Measurements from ENCODE around the gene ATP2A1.
"Not testable (repeated sequence)": the region's sequence is repeated elsewhere in the genome, so short reads cannot be mapped to it uniquely, and the experiment has no call there.

ATP2A1 gene

DNA sequence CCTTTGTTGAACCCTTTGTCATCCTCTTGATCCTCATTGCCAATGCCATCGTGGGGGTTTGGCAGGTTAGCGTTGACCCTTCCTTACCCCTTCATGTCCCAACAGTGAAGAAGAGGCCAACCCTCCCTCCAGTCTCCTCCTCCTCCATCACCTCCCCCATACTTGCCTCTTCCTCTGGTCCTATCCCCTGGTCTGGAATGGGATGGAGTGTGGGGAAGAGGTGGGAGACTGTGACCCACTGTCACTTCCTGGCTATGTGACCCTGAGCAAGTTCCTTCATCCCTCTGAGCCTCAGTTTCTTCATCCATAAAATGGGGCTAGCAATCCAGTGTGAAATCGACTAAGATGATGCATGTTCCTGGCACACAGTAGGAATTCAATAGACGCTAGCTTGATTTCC, 2.7 kb downstream of the ATP2A1 start:
- no peak for DNase-seq (ENCODE audit: low read depth in 3 of 3, low spot score in 1 of 3)

DNA sequence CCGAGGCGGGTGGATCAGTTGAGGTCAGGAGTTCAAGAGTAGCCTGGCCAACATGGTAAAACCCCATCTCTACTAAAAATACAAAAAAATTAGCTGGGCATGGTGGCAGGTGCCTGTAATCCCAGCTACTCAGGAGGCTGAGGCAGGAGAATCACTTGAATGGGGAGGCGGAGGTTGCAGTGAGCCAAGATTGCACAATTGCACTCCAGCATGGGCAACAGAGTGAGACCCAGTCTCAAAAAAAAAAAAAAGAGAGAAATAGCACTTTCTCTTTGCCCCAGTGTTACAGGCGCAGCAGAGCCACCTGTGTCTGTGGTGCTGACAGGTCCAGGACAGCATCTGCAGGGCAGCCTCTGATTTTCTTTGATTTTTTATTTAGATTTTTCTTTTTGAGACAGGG, 3.3 kb downstream of the ATP2A1 start:
- DNase-seq (ENCODE audit: low read depth in 3 of 3, low spot score in 1 of 3), result not testable (repeated sequence)

DNA sequence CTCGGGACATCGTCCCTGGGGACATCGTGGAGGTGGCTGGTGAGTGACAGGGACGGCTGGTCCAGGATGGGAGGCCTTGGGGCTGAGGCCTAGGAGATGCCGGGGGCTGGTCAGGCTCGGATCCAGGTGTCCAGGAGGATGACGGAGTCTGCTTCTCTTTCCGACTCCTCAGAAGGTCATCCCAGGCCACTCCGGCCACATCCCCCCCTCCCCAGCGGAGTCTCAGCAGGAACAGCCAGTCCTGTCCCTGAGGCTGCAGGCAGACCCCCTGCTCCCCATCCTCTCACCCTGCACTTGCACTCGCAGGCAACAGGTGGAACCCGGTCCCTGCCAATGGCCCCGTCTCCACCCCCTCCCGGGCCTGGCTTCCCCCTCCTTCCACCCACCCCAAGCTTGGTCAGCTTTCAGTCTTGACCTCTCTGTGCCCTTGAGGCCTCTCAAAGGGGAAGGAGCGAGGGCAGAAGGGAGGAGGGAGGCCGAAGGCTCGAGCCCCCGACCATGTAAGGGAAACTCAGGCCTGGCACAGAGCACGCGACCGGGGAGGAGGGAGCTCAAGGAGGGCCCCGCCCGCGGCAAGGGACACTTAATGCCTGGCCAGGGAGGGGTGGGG, 4.4 kb downstream of the ATP2A1 start:
- no peak for DNase-seq (ENCODE audit: low read depth in 3 of 3, low spot score in 1 of 3)

DNA sequence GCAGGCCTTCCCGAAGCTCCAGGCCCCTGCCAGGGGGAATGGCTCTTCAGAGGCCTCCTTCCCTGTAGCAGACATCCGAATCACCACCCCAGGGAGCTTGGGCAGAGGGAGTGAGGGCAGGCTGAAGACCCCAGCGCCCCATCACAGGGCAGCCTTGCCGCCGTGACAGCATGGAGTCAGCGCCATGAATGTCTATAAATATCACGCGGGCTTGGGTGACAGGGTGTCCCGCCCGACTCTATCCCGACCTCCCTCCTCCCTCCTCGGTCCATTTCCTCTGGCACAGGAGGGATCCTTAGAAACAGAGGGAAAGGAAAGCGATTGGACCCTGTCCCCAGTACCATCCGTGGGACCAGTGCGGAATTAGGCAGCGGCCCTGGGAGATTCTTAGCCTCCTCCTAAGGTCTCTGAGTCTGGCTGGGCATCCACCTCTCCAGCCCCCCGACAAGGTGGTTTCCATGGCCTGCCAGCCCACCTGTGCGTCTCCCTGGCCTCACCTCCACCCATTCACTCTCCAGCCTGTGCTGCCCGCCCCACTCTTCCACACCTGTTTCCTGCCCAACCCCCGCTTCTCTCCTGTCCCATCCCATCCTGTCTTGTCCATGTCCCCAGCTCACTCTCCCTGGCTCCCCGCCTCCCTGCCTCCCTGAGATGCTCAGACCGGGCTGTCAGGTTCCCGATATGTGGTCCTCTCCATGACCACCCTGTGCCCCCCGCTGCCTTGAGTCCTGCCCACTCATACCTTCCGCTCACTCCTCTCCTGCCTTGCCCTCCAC, 5.1 kb downstream of the ATP2A1 start:
- DNase-seq (ENCODE audit: low read depth in 3 of 3, low spot score in 1 of 3), result no peak

DNA sequence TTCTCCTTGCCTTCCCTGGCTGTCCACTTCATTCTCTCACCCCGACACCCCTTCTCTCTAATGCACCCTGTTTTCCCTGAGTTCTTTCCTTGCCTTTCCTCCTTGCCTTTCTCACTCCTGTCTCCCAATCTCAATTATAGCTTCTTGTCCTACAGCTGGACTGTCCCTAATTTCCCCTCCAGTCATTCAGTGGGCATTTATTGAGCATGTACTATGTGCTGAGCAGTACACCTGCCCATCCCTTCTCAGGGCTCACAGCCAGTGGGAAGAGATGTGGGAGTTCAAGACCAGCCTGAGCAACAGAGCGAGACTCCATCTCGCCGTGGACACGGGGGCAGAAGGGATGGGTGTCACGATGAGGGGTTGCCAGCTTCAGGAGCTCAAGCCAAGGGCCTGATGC, 5.8 kb downstream of the ATP2A1 start:
- DNase-seq (ENCODE audit: low read depth in 3 of 3, low spot score in 1 of 3), result no peak

DNA sequence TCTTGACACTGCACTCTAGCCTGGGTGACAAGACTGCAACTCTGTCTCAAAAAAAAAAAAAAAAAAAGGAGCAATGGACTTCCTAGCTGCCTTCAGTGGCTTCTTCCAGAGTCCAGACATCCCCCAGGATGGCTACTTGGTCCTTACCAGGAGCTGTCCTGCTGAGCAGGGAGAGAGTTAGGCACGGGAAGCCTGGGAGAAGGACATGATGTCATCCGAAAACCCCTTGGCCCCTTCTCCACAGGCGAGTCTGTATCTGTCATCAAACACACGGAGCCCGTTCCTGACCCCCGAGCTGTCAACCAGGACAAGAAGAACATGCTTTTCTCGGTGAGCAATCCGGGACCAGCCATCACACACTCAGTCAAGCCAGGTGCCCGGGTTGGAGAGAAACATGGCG, 8.7 kb downstream of the ATP2A1 start:
- no peak for DNase-seq (ENCODE audit: low read depth in 3 of 3, low spot score in 1 of 3)

DNA sequence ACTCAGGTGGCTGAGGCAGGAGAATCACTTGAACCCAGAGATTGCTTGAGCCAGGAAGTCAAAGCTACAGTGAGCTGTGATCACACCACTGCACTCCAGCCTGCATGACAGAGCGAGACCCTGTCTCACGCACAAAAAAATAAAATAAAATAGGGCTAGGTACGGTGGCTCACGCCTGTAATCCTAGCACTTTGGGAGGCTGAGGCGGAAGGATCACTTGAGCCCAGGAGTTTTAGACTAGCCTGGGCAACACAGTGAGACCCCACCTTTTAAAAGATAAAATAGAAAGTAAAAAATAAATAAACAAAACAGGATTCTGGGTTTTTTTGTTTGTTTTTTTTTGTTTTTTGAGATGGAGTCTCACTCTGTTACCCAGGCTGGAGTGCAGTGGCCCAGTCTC, 12.1 kb downstream of the ATP2A1 start:
- not testable (repeated sequence) for DNase-seq (ENCODE audit: low read depth in 3 of 3, low spot score in 1 of 3)

DNA sequence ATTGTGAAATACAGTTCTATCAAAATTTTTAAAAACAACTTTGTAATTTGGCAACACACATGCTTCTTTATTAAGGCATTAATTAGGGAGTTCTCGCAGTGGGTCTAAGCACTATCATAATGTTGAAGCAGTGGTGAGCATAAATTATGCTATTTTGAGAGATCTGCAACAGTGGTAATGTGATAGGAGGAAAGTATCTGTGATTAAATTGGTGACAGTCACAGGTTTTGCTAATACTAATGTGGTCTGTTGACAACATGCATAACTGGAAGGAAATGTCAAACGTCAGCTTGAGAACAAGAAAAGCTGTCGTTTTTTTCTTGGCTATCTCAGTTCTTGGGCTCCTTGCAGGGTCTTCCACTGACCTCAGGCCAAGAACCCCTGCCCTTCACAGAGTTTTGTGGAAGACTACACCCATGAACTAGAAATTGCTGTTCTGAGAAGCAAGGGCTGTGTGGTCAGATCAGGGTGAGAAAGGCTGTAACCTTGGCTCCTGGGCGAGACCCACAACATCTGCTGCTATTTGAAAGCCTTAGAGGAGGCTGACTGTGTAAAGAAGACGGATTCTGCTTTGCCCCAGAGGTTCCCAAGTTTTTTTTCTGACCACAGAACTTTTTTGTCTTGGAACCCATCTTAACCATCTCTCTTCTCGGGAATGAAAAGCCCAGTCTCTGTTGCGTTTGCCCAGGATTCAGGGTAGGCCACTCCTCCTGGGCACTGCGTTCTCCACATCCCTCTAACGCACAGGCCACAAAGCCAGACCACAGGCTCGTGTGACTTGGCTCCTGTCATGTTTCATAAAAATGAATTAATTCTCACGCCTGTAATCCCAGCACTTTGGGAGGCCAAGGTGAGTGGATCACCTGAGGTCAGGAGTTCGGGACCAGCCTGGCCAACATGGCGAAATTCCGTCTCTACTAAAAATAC, 13.9 kb downstream of the ATP2A1 start:
- no peak for DNase-seq (ENCODE audit: low read depth in 3 of 3, low spot score in 1 of 3)

DNA sequence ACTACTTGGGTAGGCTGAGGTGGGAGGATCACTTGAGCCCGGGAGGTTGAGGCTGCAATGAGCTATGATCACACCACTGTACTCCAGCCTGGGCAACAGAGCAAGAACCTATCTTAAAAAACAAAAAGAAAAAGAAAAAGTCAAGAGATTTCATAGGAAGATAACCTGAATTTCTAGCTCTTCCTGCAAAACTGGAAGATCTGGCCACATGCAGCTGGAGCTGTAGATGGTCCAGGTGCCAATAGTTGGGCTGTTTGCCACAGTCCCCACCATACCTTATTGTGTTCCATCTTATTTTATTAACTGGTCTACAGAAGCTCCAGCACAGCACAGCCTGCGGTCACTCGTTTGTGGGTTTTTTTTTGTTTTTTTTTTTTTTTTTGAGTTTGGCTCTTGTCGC, 15.0 kb downstream of the ATP2A1 start:
- no peak for DNase-seq (ENCODE audit: low read depth in 3 of 3, low spot score in 1 of 3)

DNA sequence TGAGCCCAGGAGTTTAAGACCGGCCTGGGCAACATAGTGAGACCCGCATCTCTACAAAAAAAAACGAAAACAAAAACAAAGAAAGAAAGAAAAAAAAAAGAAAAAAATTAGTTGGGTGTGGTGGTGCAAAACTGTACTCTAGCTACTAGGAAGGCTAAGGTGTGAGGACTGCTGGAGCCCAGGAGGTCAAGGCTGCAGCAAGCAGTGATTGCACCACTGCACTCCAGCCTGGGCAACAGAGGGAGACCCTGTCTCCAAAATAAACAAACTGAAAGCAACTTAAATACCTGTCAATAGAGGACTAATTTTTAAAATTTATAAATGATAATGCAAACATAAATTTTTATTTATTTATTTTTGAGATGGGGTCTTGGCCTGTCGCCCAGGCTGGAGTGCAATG, 17.3 kb downstream of the ATP2A1 start:
- no peak for DNase-seq (ENCODE audit: low read depth in 3 of 3, low spot score in 1 of 3)

DNA sequence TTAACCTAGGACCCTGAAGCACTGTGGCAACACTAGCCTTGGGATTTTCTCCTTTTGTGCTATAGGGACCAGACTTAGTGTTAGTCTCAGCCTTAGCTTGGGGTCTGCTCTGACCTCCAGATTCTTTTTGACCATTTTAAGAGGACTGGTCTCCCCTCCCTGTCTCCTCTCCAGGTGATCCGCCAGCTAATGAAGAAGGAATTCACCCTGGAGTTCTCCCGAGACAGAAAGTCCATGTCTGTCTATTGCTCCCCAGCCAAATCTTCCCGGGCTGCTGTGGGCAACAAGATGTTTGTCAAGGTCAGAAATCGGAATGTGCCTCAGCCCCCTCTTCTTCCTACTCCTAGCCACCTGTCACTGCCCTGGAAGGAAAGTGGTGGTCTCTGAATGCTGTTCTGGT, 19.5 kb downstream of the ATP2A1 start:
- DNase-seq (ENCODE audit: low read depth in 3 of 3, low spot score in 1 of 3), result no peak

DNA sequence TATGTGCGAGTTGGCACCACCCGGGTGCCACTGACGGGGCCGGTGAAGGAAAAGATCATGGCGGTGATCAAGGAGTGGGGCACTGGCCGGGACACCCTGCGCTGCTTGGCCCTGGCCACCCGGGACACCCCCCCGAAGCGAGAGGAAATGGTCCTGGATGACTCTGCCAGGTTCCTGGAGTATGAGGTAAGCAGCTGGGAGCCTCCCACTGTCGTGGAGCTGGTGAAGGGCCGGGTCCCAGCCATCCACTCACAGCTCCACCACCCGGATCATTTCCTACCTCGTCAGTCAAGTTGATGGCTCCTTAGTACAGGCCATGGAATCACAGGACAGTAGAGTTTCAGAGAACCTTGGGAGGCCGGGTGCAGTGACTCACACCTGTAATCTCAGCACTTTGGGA, 20.0 kb downstream of the ATP2A1 start:
- DNase-seq (ENCODE audit: low read depth in 3 of 3, low spot score in 1 of 3), result no peak

DNA sequence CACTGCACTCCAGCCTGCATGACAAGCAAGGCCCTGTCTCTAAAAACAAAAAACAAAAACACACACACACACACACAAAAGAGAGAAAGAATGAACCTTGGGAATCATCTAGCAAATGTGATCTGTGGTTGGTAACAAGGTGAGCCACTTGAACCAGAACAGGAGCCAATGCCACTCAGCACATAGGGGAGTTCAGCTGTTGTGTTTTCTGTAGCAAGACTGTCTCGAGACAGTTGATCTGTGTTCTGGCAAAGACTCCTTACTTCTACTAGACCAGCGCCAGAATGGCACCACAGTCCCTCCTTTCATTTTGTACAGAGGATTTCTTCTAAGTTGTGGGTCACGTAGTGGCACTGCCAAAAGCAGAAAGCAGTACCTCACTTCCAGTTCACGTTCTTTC, 20.7 kb downstream of the ATP2A1 start:
- DNase-seq (ENCODE audit: low read depth in 3 of 3, low spot score in 1 of 3), result no peak

DNA sequence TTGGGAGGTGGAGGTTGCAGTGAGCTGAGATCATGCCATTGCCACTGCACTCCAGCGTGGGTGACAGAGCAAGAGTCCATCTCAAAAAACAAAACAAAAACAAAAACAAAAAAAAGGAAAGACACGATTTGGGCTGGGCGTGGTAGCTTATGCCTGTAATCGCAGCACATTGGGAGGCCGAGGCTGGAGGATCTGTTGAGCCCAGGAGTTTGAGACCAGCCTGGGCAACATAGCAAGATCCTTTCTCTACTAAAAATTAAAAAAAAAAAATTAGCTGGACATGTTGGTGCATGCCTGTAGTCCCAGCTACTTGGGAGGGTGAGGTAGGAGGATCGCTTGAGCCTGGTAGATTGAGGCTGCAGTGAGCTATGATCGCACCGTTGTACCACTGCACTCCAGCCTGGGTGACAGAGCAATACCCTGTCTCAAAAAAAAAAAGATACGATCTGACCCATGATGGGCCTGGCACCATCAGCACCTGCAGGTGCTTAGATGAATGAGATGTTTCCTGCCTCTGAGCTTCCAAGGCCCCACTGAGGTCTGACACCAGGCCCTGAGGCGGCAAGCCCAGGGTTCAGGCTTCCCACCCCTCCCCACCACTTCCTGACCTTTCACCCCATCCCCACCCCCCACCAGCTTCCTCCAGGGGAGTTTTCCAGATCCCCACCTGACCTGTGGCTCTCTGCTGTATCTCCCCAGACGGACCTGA, 21.7 kb downstream of the ATP2A1 start:
- no peak for DNase-seq (ENCODE audit: low read depth in 3 of 3, low spot score in 1 of 3)

DNA sequence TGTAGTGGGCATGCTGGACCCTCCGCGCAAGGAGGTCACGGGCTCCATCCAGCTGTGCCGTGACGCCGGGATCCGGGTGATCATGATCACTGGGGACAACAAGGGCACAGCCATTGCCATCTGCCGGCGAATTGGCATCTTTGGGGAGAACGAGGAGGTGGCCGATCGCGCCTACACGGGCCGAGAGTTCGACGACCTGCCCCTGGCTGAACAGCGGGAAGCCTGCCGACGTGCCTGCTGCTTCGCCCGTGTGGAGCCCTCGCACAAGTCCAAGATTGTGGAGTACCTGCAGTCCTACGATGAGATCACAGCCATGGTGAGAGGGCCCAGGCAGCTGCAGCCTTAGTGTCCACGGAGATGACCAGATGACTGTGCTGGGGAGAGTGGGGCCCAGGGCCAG, 22.3 kb downstream of the ATP2A1 start:
- no peak for DNase-seq (ENCODE audit: low read depth in 3 of 3, low spot score in 1 of 3)

DNA sequence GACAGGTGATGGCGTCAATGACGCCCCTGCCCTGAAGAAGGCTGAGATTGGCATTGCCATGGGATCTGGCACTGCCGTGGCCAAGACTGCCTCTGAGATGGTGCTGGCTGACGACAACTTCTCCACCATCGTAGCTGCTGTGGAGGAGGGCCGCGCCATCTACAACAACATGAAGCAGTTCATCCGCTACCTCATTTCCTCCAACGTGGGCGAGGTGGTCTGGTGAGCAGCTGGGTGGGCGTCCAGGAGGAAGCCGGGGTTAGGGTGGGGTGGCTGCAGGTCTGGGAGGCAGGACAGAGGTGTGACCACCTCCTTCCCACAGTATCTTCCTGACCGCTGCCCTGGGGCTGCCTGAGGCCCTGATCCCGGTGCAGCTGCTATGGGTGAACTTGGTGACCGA, 23.6 kb downstream of the ATP2A1 start:
- DNase-seq (ENCODE audit: low read depth in 3 of 3, low spot score in 1 of 3), result no peak

DNA sequence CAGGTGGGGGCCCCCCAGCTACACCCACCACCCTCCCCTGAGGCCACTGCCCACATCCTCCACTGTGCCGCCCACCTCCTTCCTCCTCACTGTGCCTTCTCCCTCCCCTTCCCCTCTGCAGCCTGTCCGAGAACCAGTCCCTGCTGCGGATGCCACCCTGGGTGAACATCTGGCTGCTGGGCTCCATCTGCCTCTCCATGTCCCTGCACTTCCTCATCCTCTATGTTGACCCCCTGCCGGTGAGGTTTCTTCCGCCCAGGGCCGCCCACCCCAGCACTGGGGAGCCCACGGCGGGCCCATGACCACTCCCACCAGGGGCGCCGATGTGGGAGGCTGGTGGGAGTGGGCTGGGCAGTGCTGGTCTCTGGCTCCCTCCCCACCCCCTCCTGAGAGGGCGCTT, 24.6 kb downstream of the ATP2A1 start:
- no peak for DNase-seq (ENCODE audit: low read depth in 3 of 3, low spot score in 1 of 3)

DNA sequence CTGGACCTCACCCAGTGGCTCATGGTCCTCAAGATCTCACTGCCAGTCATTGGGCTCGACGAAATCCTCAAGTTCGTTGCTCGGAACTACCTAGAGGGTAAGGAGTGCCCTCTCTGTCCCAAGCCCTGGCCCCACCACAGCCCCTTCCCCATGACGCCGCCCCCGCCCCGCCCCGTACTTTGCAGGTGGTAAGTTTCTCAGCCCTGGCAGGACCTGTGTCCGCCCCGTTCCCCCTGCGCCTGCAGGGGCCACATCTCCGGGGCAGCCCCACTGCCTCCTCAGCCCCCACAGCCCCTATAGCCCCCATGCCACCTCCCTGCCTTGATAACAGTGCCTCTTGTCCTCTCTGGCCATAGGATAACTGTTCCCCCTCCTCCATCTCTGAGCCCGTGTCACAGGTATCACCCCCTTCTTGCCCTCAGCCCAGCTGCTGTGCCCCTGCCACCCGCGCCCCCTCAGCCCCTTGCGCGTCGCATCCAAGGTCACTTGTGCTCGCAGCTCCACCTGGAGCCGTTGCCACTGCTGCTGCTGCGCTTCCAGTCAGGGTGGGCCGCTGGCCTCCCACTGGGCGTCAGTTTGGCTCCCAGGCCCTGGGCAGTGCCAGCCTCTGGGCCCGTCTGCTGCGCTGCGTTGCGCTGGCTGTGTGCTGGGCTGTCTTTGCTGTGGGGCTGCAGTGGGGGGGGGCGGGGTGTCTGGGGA, 25.2 kb downstream of the ATP2A1 start:
- no peak for DNase-seq (ENCODE audit: low read depth in 3 of 3, low spot score in 1 of 3)

DNA sequence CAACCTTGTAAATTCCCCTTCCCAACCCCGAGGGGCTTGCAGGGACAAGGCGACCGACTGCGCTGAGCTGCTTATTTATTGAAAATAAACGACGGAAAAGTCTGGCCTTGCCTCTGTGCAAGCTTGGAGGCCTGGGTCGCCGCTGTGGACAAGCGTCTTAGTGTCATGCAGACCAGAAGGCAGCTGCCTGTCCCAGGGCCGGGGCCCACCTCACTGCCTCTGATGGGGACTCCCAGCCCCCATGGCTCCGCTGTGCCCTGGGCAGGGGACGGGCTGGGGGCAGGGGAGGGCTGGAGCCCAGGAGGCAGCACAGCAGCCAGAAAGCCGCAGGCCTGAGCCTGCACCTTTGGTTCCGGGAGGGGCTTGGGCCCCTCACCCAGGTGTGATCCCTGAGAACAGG, 26.1 kb downstream of the ATP2A1 start:
- DNase-seq (ENCODE audit: low read depth in 3 of 3, low spot score in 1 of 3), result no peak

DNA sequence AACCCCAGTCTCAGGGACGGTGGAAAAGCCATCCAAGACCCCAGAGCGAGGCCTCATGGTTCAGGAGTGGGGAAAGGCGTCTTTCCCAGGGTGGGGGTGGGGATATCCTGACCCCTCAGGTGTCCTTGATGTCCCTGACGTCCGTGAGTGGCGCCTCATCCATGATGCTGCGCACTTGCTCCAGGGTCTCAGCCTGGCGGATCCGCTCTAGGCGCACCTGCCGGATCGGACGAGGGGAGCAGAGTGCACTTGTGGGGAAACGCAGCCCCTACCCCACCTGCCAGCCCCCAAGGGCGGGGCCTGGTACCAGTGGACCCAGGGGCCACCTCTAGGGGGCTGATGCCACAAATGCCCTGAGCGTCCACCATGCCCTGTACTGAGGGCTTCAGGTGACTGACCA, 26.5 kb downstream of the ATP2A1 start:
- DNase-seq (ENCODE audit: low read depth in 3 of 3, low spot score in 1 of 3), result no peak

DNA sequence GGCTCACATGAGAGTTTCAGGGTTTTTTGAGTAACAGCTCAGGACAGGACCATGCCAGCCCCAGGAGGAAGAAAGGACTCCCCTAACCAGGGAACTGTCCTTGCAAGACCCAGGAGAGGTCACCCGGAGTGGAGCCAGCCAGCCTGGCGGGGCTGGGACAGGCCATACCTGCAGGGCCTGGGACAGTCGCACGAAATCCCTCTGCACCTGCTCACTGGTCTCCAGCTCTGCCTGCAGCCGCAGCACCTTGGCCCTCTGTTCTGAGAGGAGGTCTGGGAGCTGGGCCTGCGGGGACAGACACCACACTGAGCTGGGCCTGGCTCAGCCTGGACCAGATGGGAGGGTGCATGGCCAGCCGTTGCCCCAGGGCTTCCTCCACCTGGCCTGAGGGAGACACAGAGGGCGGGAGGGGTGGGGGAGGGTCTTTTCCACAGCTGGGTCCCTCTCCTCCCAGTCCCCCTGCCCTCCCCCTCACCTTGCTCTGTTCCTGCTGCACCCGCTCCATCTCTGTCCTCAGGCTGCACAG, 27.0 kb downstream of the ATP2A1 start:
- no peak for DNase-seq (ENCODE audit: low read depth in 3 of 3, low spot score in 1 of 3)
